Measurements from ENCODE around the gene TMEM250.

The TMEM250 gene

GRCh38 chr9:136131629-136132511 is 13.2 kb upstream of the TMEM250 start:
- DNase-seq, result no peak

- DNase-seq, result no peak
Measured at GRCh38 chr9:136129176-136129575, 10.5 kb upstream of the TMEM250 start.

GRCh38 chr9:136128436-136128835 is 9.8 kb upstream of the TMEM250 start:
- no peak for DNase-seq

GRCh38 chr9:136127313-136127712 is 8.6 kb upstream of the TMEM250 start:
- DNase-seq, result no peak

- no peak for DNase-seq
Measured at GRCh38 chr9:136124976-136125692, 6.5 kb upstream of the TMEM250 start.

GRCh38 chr9:136122425-136123383 is 4.0 kb upstream of the TMEM250 start:
- peak; percentile 52 for DNase-seq

GRCh38 chr9:136121801-136122200 is 3.1 kb upstream of the TMEM250 start:
- DNase-seq, result no peak

GRCh38 chr9:136120438-136120844 is 1.8 kb upstream of the TMEM250 start:
- no peak for DNase-seq

GRCh38 chr9:136119883-136120393 is 1.3 kb upstream of the TMEM250 start:
- no peak for DNase-seq

- DNase-seq, result no peak
Measured at GRCh38 chr9:136119061-136119882, 597 bp upstream of the TMEM250 start.

GRCh38 chr9:136117916-136118319 is 757 bp downstream of the TMEM250 start:
- no peak for DNase-seq

- DNase-seq, result no peak
Measured at GRCh38 chr9:136117291-136117915, 1.3 kb downstream of the TMEM250 start.

GRCh38 chr9:136116360-136117098 is 2.1 kb downstream of the TMEM250 start:
- no peak for DNase-seq

GRCh38 chr9:136115641-136116359 is 2.9 kb downstream of the TMEM250 start:
- DNase-seq, result no peak

GRCh38 chr9:136115206-136115605 is 3.5 kb downstream of the TMEM250 start:
- no peak for DNase-seq

GRCh38 chr9:136114610-136115009 is 4.1 kb downstream of the TMEM250 start:
- no peak for DNase-seq

- DNase-seq, result no peak
Measured at GRCh38 chr9:136112541-136112940, 6.1 kb downstream of the TMEM250 start.

GRCh38 chr9:136111910-136112309 is 6.8 kb downstream of the TMEM250 start:
- no peak for DNase-seq

- no peak for DNase-seq
Measured at GRCh38 chr9:136111190-136111589, 7.5 kb downstream of the TMEM250 start.
